ENCODE data around the gene FASLG. TPM values are rescaled to one million over a fixed set of nuclear protein-coding genes. Genes with fewer than 3 reads are reported as not detected.

FASLG gene
- total RNA-seq, 2 experiments from 2014 or later: 11.8 to 12.5 TPM

Other genes with a start within 250 kb of the FASLG start
- not detected for gene C1orf105, start 238.4 kb upstream of the FASLG start, total RNA-seq
- gene PIGC, start 215.0 kb upstream of the FASLG start, total RNA-seq: 10 to 100 TPM; 18.5 to 20.1 TPM
- gene SUCO, start 126.0 kb upstream of the FASLG start, total RNA-seq: 10 to 100 TPM; 18.9 to 21.8 TPM

Data from activated naive CD8-positive, alpha-beta T cell treated with anti-CD3 and anti-CD28 coated beads for 36 hours (primary cell).